Body of pancreas (tissue), 4 donors: ENCODE measurements around the gene SLC1A5.

Source experiments
- CTCF ChIP-seq, 7 experiments: fragments of 450-650 bp in 4 of 7; fragments of 200-600 bp in 3 of 7; sonication (generic) in 3 of 7; IDR thresholded peaks; one replicate each; pipeline ENCODE4 v1.5.1; 2016 to 2019; ENCODE audit warnings: antibody characterized with exemption in 7 of 7
- POLR2A ChIP-seq, 3 donors: fragments of 450-650 bp; IDR thresholded peaks; one replicate each; pipeline ENCODE4 v1.6.1; 2016; ENCODE audit warnings: antibody characterized with exemption in 3 of 3, mild to moderate bottlenecking in 2 of 3

- TF ChIP-seq CTCF (IDR thresholded peaks at IDR 0.05) = peak; percentile 51 to 78 (median 65)
- TF ChIP-seq POLR2A (IDR thresholded peaks at IDR 0.05) = no peak
Observed at GRCh38 chr19:46748325-46749109, 39.9 kb downstream of the SLC1A5 start.
